Spleen (tissue), 11 donors: ENCODE results near the gene CDH16. TPM values are rescaled to one million over a fixed set of nuclear protein-coding genes. Genes with fewer than 3 reads are reported as not detected.

Experiments
- DNase-seq: peaks from one replicate; pipeline ENCODE4 v3.0.0-alpha.2; 2020
- H3K27ac ChIP-seq, 8 donors: fragments of 200-600 bp; sonication (generic) in 7 of 8; 1 replicate in 4 of 8; 2 replicates in 4 of 8; pipeline versions ENCODE4 v1.5.0 to v1.8.0; 2016 to 2021; ENCODE audit warnings: inconsistent platforms in 4 of 8, mild to moderate bottlenecking in 4 of 8, moderate library complexity in 1 of 8
- H3K27me3 ChIP-seq, 7 donors: fragments of 200-600 bp; sonication (generic) in 6 of 7; replicated peaks in 1 of 7; 1 replicate in 4 of 7; 2 replicates in 3 of 7; pipeline versions ENCODE4 v1.5.0 to v1.8.0; 2016 to 2021; ENCODE audit warnings: inconsistent platforms in 3 of 7, mild to moderate bottlenecking in 1 of 7
- H3K36me3 ChIP-seq, 6 donors: fragments of 200-600 bp; sonication (generic) in 5 of 6; 1 replicate in 4 of 6; 2 replicates in 2 of 6; pipeline versions ENCODE4 v1.5.0 to v1.8.0; 2016 to 2021; ENCODE audit warnings: inconsistent platforms in 2 of 6
- H3K4me1 ChIP-seq, 6 donors: fragments of 200-600 bp; sonication (generic) in 5 of 6; 1 replicate in 3 of 6; 2 replicates in 3 of 6; pipeline versions ENCODE4 v1.5.0 to v1.8.0; 2016 to 2021; ENCODE audit warnings: inconsistent platforms in 3 of 6
- H3K4me3 ChIP-seq, 8 donors: fragments of 200-600 bp; sonication (generic) in 7 of 8; 1 replicate in 4 of 8; 2 replicates in 4 of 8; pipeline versions ENCODE4 v1.5.0 to v1.8.0; 2016 to 2021; ENCODE audit warnings: inconsistent platforms in 4 of 8, mild to moderate bottlenecking in 4 of 8, moderate library complexity in 2 of 8
- H3K9me3 ChIP-seq, 8 donors: fragments of 200-600 bp; sonication (generic) in 7 of 8; 1 replicate in 4 of 8; 2 replicates in 4 of 8; pipeline versions ENCODE4 v1.5.0 to v1.8.0; 2016 to 2021; ENCODE audit warnings: inconsistent platforms in 4 of 8
- CTCF ChIP-seq, 11 experiments: fragments of 200-600 bp in 7 of 11; fragments of 450-650 bp in 4 of 11; sonication (generic) in 4 of 11; IDR thresholded peaks in 8 of 11; conservative IDR thresholded peaks in 3 of 11; 1 replicate in 7 of 11; 2 replicates in 4 of 11; pipeline versions ENCODE4 v1.4.0 to v1.8.0; 2016 to 2021; ENCODE audit warnings: antibody characterized with exemption in 11 of 11, inconsistent platforms in 4 of 11, mild to moderate bottlenecking in 1 of 11
- POLR2A ChIP-seq, 3 donors: fragments of 450-650 bp; IDR thresholded peaks; one replicate each; pipeline ENCODE4 v1.5.1; 2017; ENCODE audit warnings: antibody characterized with exemption in 3 of 3, mild to moderate bottlenecking in 1 of 3
- POLR2AphosphoS5 ChIP-seq, 3 donors: sonication (generic); formaldehyde crosslinking; IDR thresholded peaks; one replicate each; pipeline ENCODE4 v1.5.1; 2017; ENCODE audit warnings: antibody characterized with exemption in 3 of 3
- WGBS, 5 donors: extraction: QIAGEN DNeasy Blood & Tissue Kit in 3 of 5; methylation state at CpG; one replicate each; pipeline versions ENCODE4 v1.1.5 to v1.1.7; 2013 to 2018; 5-methylcytosine and 5-hydroxymethylcytosine counted together
- intact Hi-C: fragments of 100-400 bp; cut with DNase I; formaldehyde crosslinking; loops from one replicate; pipeline ENCODE4 v1.15.0; 2023; ENCODE audit warnings: low total_unique reads
- polyA plus RNA-seq, 3 donors: library from polyadenylated mRNA; stranded (reverse); fragments of 200-250 nt; gene quantifications; one replicate each; pipeline ENCODE4 v1.2.1, GENCODE V29; 2013
- total RNA-seq, 7 donors: library from RNA; depleted of rRNA in 3 of 7; stranded (reverse); fragments of >200 nt in 3 of 7; fragmentation: NEBNext Ultra II Directional in 4 of 7; extraction: Animal tissue kit (Norgen Biotek cat#: 25700) in 4 of 7; gene quantifications; one replicate each; pipeline versions ENCODE4 v1.1.0 to v1.2.1, GENCODE V29; 2016 to 2021
- donor health status: healthy with polysubstance abuse.
- donor health status: DM: no; HTN: no; CAD: no; lungs with moderate emphysema.
- donor health status: DM: no; HTN: no; CAD: no.
- donor health status: Bipolar disorder and iron deficiency.
- donor health status: healthy.
- donor health status: DM: no; HTN: no; CAD: no.
- donor health status: DM: yes; HTN: yes; CAD: no.

The CDH16 gene
- total and polyA plus RNA-seq, 10 donors = not detected

- peaks cover 0 to 12% (median 8%) of the 10 kb centered on the region in 6 donors for H3K36me3 ChIP-seq
- peaks cover 5 to 28% (median 21%) of the 10 kb centered on the region in 6 donors for H3K4me1 ChIP-seq
- no peak for DNase-seq
- 0 to 8% (median 4%) methylated on average over 18 to 44 of the region's 44 CpGs for WGBS, 5 donors
- H3K27me3 ChIP-seq = peaks cover 0 to 53% (median 17%) of the 10 kb centered on the region in 7 donors
- intact Hi-C loops = no loop called here
- peaks cover 0 to 5% (median 0%) of the 10 kb centered on the region in 8 donors for H3K9me3 ChIP-seq
- peak overlapping the region; percentile 33 to 70 (median 46) for H3K4me3 ChIP-seq
- no peak overlapping the region for H3K27ac ChIP-seq
- peak in 1 of 3 donors; percentile 6 for TF ChIP-seq POLR2AphosphoS5 (IDR thresholded peaks at IDR 0.05)
- no peak for TF ChIP-seq CTCF (IDR thresholded peaks at IDR 0.05 in 8 of 11, conservative IDR thresholded peaks at IDR 0.05 in 3 of 11)
- TF ChIP-seq POLR2A (IDR thresholded peaks at IDR 0.05) = no peak
Measured at GRCh38 chr16:66948134-66948836, 29.6 kb upstream of the CDH16 start.

- peaks cover 0 to 49% (median 17%) of the 10 kb centered on the region in 7 donors for H3K27me3 ChIP-seq
- H3K36me3 ChIP-seq = peaks cover 0 to 20% (median 16%) of the 10 kb centered on the region in 6 donors
- H3K27ac ChIP-seq = no peak overlapping the region
- DNase-seq = peak; percentile 86
- peaks cover 5 to 28% (median 21%) of the 10 kb centered on the region in 6 donors for H3K4me1 ChIP-seq
- peaks cover 0 to 5% (median 0%) of the 10 kb centered on the region in 8 donors for H3K9me3 ChIP-seq
- peak overlapping the region; percentile 33 to 70 (median 46) for H3K4me3 ChIP-seq
- TF ChIP-seq CTCF (IDR thresholded peaks at IDR 0.05 in 8 of 11, conservative IDR thresholded peaks at IDR 0.05 in 3 of 11) = peak; percentile 87 to 97 (median 94)
- peak in 1 of 3 donors; percentile 41 for TF ChIP-seq POLR2AphosphoS5 (IDR thresholded peaks at IDR 0.05)
- TF ChIP-seq POLR2A (IDR thresholded peaks at IDR 0.05) = no peak
- WGBS, 5 donors = 0 to 1% (median 0%) methylated on average over 9 to 23 of the region's 23 CpGs
- intact Hi-C loops = no loop called here
Measured at GRCh38 chr16:66947302-66948065, 28.8 kb upstream of the CDH16 start.

GRCh38 chr16:66946974-66947301 lies 28.3 kb upstream of the CDH16 start:
- Histone ChIP-seq H3K9me3 (peaks cover 0 to 5% (median 0%) of the 10 kb centered on the region in 8 donors), H3K4me1 (peaks cover 5 to 28% (median 21%) of the 10 kb centered on the region in 6 donors), H3K36me3 (peaks cover 0 to 25% (median 21%) of the 10 kb centered on the region in 6 donors), H3K4me3 (no peak overlapping the region), H3K27me3 (peaks cover 0 to 43% (median 17%) of the 10 kb centered on the region in 7 donors), H3K27ac (no peak overlapping the region)
- no peak for TF ChIP-seq CTCF (IDR thresholded peaks at IDR 0.05 in 8 of 11, conservative IDR thresholded peaks at IDR 0.05 in 3 of 11)
- no peak for TF ChIP-seq POLR2A (IDR thresholded peaks at IDR 0.05)
- no peak for TF ChIP-seq POLR2AphosphoS5 (IDR thresholded peaks at IDR 0.05)
- 32 to 45% (median 39%) methylated on average over 5 of the region's 5 CpGs for WGBS, 5 donors
- intact Hi-C loops = no loop called here
- DNase-seq = no peak

- H3K4me3 ChIP-seq = no peak overlapping the region
- peaks cover 5 to 28% (median 21%) of the 10 kb centered on the region in 6 donors for H3K4me1 ChIP-seq
- WGBS, 5 donors = 69 to 85% (median 77%) methylated on average over 7 of the region's 7 CpGs
- intact Hi-C loops = no loop called here
- no peak for DNase-seq
- H3K27ac ChIP-seq = no peak overlapping the region
- peaks cover 0 to 29% (median 25%) of the 10 kb centered on the region in 6 donors for H3K36me3 ChIP-seq
- peaks cover 0 to 39% (median 17%) of the 10 kb centered on the region in 7 donors for H3K27me3 ChIP-seq
- no peak for TF ChIP-seq CTCF (IDR thresholded peaks at IDR 0.05 in 8 of 11, conservative IDR thresholded peaks at IDR 0.05 in 3 of 11)
- no peak for TF ChIP-seq POLR2A (IDR thresholded peaks at IDR 0.05)
- no peak for TF ChIP-seq POLR2AphosphoS5 (IDR thresholded peaks at IDR 0.05)
- peaks cover 0 to 5% (median 0%) of the 10 kb centered on the region in 8 donors for H3K9me3 ChIP-seq
Measured at GRCh38 chr16:66946541-66946940, 27.9 kb upstream of the CDH16 start.
